HG02678 (cell line): ENCODE data around the gene PERP.
"Not testable (repeated sequence)": the region's sequence is repeated elsewhere in the genome, so short reads cannot be mapped to it uniquely, and the experiment has no call there.

ENCODE experiments used
- ATAC-seq: cut with Tn5 transposase; IDR thresholded peaks from one replicate; pipeline ENCODE4 v1.9.1; 2021; ENCODE audit warnings: mild to moderate bottlenecking, moderate library complexity; ENCODE audit not compliant: unreplicated experiment

The PERP gene

DNA sequence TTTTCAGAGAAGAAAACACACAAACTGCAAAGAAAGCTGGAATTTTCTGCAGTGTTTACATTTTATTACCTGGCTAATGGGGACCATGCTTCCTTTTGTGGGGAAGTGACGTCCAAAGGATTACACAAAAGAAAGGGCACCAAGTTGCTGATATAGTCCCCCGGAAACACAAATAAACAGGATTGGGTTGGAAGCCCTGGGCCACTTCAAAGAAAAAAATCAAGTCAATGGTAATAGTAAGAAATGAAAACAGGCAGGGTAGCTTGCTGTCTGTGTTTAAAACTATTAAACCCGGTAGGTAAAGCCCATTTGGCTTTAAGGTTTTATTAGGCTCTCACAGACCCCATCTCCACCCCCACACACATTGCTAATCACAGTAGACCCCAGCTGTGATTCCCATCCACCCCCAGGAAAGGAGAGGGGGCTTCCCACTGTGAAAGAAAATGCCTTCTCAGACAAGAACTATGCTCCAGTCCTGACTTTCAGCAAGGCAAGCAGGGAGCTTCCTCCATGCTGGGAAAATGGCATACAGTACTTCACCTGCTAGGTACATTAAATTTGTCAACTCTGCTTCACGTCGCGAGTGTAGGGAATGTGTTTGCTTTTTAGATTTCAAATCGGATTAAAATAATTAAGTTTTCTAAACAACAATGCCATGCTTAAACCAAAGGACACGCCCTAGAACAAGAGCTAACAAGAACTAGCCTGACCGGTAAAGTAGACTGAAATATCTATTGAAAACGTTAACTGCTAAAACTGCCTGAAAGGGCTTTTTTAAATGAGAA lies 1.1 kb downstream of the PERP start:
- no peak for ATAC-seq

DNA sequence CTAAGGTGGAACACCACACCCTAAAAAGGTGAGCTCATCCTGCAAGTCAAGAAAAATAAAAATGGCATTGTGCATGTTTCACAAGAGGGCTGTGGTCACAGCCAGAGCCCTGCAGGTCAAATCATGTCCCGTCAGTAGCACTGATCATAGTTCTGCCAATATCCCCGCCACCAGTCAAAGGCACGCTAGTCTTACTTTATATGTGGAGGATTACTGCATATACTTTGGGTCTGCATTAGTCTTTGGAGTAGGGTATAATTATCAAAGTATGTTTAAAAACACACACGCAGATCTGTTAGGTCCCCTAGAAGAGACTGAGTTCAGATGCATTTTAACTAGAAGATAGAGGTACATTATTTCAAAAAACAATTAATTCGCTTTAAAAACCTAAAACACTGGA lies 1.8 kb downstream of the PERP start:
- ATAC-seq = no peak

- ATAC-seq = no peak
These were observed 2.5 kb downstream of the PERP start for GRCh38 chr6:138104618-138105213.

DNA sequence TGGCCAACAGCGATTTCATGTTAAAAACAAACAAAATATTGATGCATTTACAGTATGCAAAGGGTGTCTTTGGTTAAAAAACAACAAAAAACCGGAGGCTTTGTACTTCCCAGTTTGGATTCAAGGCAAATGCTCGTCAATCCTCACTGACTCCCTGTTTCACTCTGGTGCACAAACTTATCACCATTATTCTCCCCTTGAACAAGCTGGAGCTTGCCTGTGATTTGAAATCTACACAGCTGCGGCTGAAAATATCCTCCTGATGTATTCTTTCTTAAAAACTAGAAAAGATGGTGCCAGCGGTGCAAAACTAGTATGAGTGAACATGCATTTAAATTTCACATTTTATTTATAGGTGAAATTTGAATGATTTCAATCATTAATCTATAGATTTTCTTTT lies 3.3 kb downstream of the PERP start:
- ATAC-seq = no peak

DNA sequence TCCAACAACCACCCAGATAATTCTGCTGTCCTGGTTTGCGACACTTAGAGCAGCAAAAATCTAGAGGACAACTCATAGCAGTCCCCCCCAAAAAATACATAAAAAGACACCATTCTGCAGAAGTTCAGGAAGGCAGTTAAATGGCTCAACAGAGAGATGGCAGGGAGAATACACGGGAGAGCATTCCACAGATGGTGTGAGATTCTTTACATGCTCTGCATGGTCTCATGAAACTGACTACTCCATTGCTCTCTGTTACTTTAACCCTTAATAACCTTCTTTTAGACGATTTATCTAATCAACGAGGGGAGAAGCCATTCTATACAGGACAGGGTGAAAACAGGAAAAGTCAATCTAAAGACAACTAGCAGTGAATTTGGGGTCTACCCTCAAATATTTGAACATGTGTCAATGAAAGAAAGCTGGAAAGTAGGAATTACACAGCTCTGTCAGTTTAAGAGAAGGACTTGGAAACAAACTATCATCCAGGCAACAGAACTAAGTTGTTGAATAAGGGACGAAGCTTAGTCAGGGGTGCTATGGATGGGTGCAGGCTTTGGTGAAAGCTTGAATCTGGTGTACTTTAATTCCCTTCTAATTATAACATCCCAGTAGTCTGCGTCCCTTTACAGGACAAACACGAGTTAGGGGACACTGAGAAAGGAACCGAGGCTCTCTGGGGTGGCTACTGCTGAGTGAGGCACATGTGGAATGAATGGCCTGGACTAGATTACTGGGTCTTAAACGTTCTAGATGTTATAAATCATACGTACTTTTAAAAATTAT lies 5.1 kb downstream of the PERP start:
- no peak for ATAC-seq

GRCh38 chr6:138099832-138100231 lies 7.4 kb downstream of the PERP start:
- ATAC-seq = no peak

GRCh38 chr6:138098306-138098705 lies 8.9 kb downstream of the PERP start:
- ATAC-seq = no peak

- no peak for ATAC-seq
These were observed 13.0 kb downstream of the PERP start for GRCh38 chr6:138094260-138094659.

GRCh38 chr6:138093632-138094031 lies 13.6 kb downstream of the PERP start:
- ATAC-seq = no peak

GRCh38 chr6:138092686-138093085 lies 14.5 kb downstream of the PERP start:
- ATAC-seq = no peak

DNA sequence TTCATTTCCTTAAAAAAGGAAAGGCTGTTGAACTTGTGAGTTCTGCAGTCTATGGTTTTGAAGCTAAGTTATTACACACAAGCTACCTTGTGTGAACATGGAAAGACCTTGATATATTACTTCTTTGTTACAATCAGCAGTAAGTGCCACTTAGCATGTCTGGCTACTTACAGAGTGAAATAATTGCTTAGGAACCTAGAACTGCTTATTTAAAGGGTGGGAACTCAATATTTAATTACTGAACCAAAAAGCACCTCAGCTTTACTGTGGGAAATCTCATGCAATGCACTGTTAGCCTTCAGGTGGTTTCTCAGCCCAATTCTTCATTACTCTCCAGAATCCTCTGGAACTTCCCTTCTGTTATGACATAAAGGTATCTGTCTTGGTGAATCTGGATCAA lies 17.9 kb downstream of the PERP start:
- no peak for ATAC-seq

GRCh38 chr6:138088326-138088762 lies 18.9 kb downstream of the PERP start:
- ATAC-seq = no peak

- no peak for ATAC-seq
These were observed 19.5 kb downstream of the PERP start for GRCh38 chr6:138087593-138088325.

GRCh38 chr6:138086573-138087196 lies 20.5 kb downstream of the PERP start:
- ATAC-seq = no peak

DNA sequence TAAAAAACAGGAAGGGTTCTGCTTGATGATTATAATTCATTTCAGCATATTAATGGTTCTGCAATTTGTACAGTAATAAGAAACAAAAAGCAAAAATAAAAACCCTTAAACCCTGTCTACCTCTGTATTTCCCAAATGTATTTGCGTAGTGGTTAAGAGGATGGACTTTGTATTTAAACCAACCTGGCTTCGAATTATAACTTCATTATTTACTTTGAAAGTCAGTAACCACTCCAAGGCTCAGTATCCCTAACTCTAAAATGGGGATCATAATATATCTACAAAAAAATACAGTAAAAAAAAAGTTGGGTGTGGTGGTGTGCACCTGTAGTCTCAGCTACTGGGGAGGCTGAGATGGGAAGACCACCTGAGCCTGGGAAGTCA lies 21.4 kb downstream of the PERP start:
- no peak for ATAC-seq

GRCh38 chr6:138084904-138085838 lies 22.0 kb downstream of the PERP start:
- ATAC-seq = no peak

GRCh38 chr6:138082232-138082631 lies 25.0 kb downstream of the PERP start:
- ATAC-seq = no peak

GRCh38 chr6:138079556-138079955 lies 27.7 kb downstream of the PERP start:
- not testable (repeated sequence) for ATAC-seq

GRCh38 chr6:138078491-138078890 lies 28.7 kb downstream of the PERP start:
- ATAC-seq = no peak

GRCh38 chr6:138073264-138073663 lies 34.0 kb downstream of the PERP start:
- no peak for ATAC-seq
